ENCODE data around the gene ZBTB2. TPM values are rescaled to one million over a fixed set of nuclear protein-coding genes. Genes with fewer than 3 reads are reported as not detected.
"Not testable (repeated sequence)": the region's sequence is repeated elsewhere in the genome, so short reads cannot be mapped to it uniquely, and the experiment has no call there.

Gene ZBTB2
- total RNA-seq, 1 experiment from 2014 or later: 20.3 TPM

GRCh38 chr6:151359486-151359885 lies 31.9 kb downstream of the ZBTB2 start:
- no peaks in the 10 kb centered on the region for H3K27me3 ChIP-seq (ENCODE audit: low read length)
- H3K27ac ChIP-seq (ENCODE audit: low read length): no peak overlapping the region
- DNase-seq (no peak), ATAC-seq (no peak)
- no peaks in the 10 kb centered on the region for H3F3A ChIP-seq (ENCODE audit: low read length, unreplicated experiment)
- POLR2A ChIA-PET (ENCODE audit: unreplicated experiment): no interaction called here
- no peak overlapping the region for H3K4me2 ChIP-seq (ENCODE audit: low read length)
- no TSS peak for BruUV-seq (replicated peaks)
- no peaks in the 10 kb centered on the region for H3K4me1 ChIP-seq (ENCODE audit: insufficient read depth, low read length)
- H2AFZ ChIP-seq (ENCODE audit: low read length): no peak overlapping the region
- no peaks in the 10 kb centered on the region for H4K20me1 ChIP-seq (ENCODE audit: low read length)
- H3K36me3 ChIP-seq (ENCODE audit: low read depth, low read length): peaks cover 19% of the 10 kb centered on the region
- no peaks in the 10 kb centered on the region for H3K9me3 ChIP-seq (ENCODE audit: low read length)
- no peak overlapping the region for H3K9ac ChIP-seq (ENCODE audit: low read length)
- H3K9me2 ChIP-seq (replicated peaks; ENCODE audit: low read length): no peaks in the 10 kb centered on the region
- intact Hi-C loops (cut with micrococcal nuclease): no loop called here
- CTCF ChIA-PET: no interaction called here
- H3K4me3 ChIP-seq (ENCODE audit: low read length): no peak overlapping the region
- no peak for TF ChIP-seq EZH2 (IDR thresholded peaks at IDR 0.05; ENCODE audit: low read length, unreplicated experiment)
- no peak for TF ChIP-seq CTCF (conservative IDR thresholded peaks at IDR 0.05; ENCODE audit: low read depth, low read length)
- TF ChIP-seq EZH2phosphoT487 (IDR thresholded peaks at IDR 0.05; ENCODE audit: borderline replicate concordance, low read length): no peak
- H3K79me2 ChIP-seq (ENCODE audit: low read length): no peaks in the 10 kb centered on the region

- no peak overlapping the region for H3K4me2 ChIP-seq (ENCODE audit: low read length)
- DNase-seq (no peak), ATAC-seq (no peak)
- H2AFZ ChIP-seq (ENCODE audit: low read length): no peak overlapping the region
- TF ChIP-seq CTCF (conservative IDR thresholded peaks at IDR 0.05; ENCODE audit: low read depth, low read length) (no peak), EZH2phosphoT487 (IDR thresholded peaks at IDR 0.05; ENCODE audit: borderline replicate concordance, low read length) (no peak), EZH2 (IDR thresholded peaks at IDR 0.05; ENCODE audit: low read length, unreplicated experiment) (no peak)
- no peaks in the 10 kb centered on the region for H3K9me2 ChIP-seq (replicated peaks; ENCODE audit: low read length)
- no peaks in the 10 kb centered on the region for H4K20me1 ChIP-seq (ENCODE audit: low read length)
- H3K27me3 ChIP-seq (ENCODE audit: low read length): no peaks in the 10 kb centered on the region
- no peaks in the 10 kb centered on the region for H3K9me3 ChIP-seq (ENCODE audit: low read length)
- no TSS peak for BruUV-seq (replicated peaks)
- no peak overlapping the region for H3K27ac ChIP-seq (ENCODE audit: low read length)
- H3K9ac ChIP-seq (ENCODE audit: low read length): no peak overlapping the region
- H3F3A ChIP-seq (ENCODE audit: low read length, unreplicated experiment): no peaks in the 10 kb centered on the region
- H3K36me3 ChIP-seq (ENCODE audit: low read depth, low read length): peaks cover 23% of the 10 kb centered on the region
- CTCF ChIA-PET: no interaction called here
- intact Hi-C loops (cut with micrococcal nuclease): no loop called here
- no peak overlapping the region for H3K4me3 ChIP-seq (ENCODE audit: low read length)
- H3K79me2 ChIP-seq (ENCODE audit: low read length): no peaks in the 10 kb centered on the region
- no peaks in the 10 kb centered on the region for H3K4me1 ChIP-seq (ENCODE audit: insufficient read depth, low read length)
- POLR2A ChIA-PET (ENCODE audit: unreplicated experiment): no interaction called here
Measured at GRCh38 chr6:151358475-151358874, 32.9 kb downstream of the ZBTB2 start.

- POLR2A ChIA-PET (ENCODE audit: unreplicated experiment): no interaction called here
- H3K27ac ChIP-seq (ENCODE audit: low read length): no peak overlapping the region
- TF ChIP-seq EZH2 (IDR thresholded peaks at IDR 0.05; ENCODE audit: low read length, unreplicated experiment): no peak
- no peak for TF ChIP-seq EZH2phosphoT487 (IDR thresholded peaks at IDR 0.05; ENCODE audit: borderline replicate concordance, low read length)
- TF ChIP-seq CTCF (conservative IDR thresholded peaks at IDR 0.05; ENCODE audit: low read depth, low read length): no peak
- ATAC-seq (peak; percentile 29), DNase-seq (no peak)
- H3K27me3 ChIP-seq (ENCODE audit: low read length): no peaks in the 10 kb centered on the region
- CTCF ChIA-PET: no interaction called here
- no peak overlapping the region for H3K9ac ChIP-seq (ENCODE audit: low read length)
- no peaks in the 10 kb centered on the region for H3K79me2 ChIP-seq (ENCODE audit: low read length)
- no peaks in the 10 kb centered on the region for H3K9me3 ChIP-seq (ENCODE audit: low read length)
- H3K4me1 ChIP-seq (ENCODE audit: insufficient read depth, low read length): no peaks in the 10 kb centered on the region
- H3K4me3 ChIP-seq (ENCODE audit: low read length): no peak overlapping the region
- H2AFZ ChIP-seq (ENCODE audit: low read length): no peak overlapping the region
- peaks cover 23% of the 10 kb centered on the region for H3K36me3 ChIP-seq (ENCODE audit: low read depth, low read length)
- H3F3A ChIP-seq (ENCODE audit: low read length, unreplicated experiment): no peaks in the 10 kb centered on the region
- no peaks in the 10 kb centered on the region for H3K9me2 ChIP-seq (replicated peaks; ENCODE audit: low read length)
- H4K20me1 ChIP-seq (ENCODE audit: low read length): no peaks in the 10 kb centered on the region
- BruUV-seq (replicated peaks): no TSS peak
- H3K4me2 ChIP-seq (ENCODE audit: low read length): no peak overlapping the region
- intact Hi-C loops (cut with micrococcal nuclease): no loop called here
Measured at GRCh38 chr6:151357758-151358436, 33.5 kb downstream of the ZBTB2 start.

- POLR2A ChIA-PET (ENCODE audit: unreplicated experiment); H3K4me2 ChIP-seq (ENCODE audit: low read length); H3K4me1 ChIP-seq (ENCODE audit: insufficient read depth, low read length); H3F3A ChIP-seq (ENCODE audit: low read length, unreplicated experiment); H3K9me3 ChIP-seq (ENCODE audit: low read length); H3K9me2 ChIP-seq (replicated peaks; ENCODE audit: low read length); H3K27me3 ChIP-seq (ENCODE audit: low read length); intact Hi-C loops (cut with micrococcal nuclease); H2AFZ ChIP-seq (ENCODE audit: low read length); BruUV-seq (replicated peaks); H4K20me1 ChIP-seq (ENCODE audit: low read length); CTCF ChIA-PET; DNase-seq; H3K9ac ChIP-seq (ENCODE audit: low read length); H3K27ac ChIP-seq (ENCODE audit: low read length); ATAC-seq; H3K4me3 ChIP-seq (ENCODE audit: low read length); H3K79me2 ChIP-seq (ENCODE audit: low read length): not testable (repeated sequence)
- peaks cover 23% of the 10 kb centered on the region for H3K36me3 ChIP-seq (ENCODE audit: low read depth, low read length)
Measured at GRCh38 chr6:151356983-151357382, 34.4 kb downstream of the ZBTB2 start.
